Smooth muscle cell (in vitro differentiated cells): ENCODE results near the gene KRT3. TPM values are rescaled to one million over a fixed set of nuclear protein-coding genes. Genes with fewer than 3 reads are reported as not detected.

Source experiments
- DNase-seq: peaks from one replicate; lab custom pipeline; 2025; ENCODE audit not compliant: unreplicated experiment; lab: John Stamatoyannopoulos, UW
- H2AFZ ChIP-seq: fragments of 200-600 bp; sonication (generic); 2 replicates; pipeline ENCODE4 v1.6.0; 2016; ENCODE audit warnings: antibody characterized with exemption, low read depth, mild to moderate bottlenecking
- H3F3A ChIP-seq: fragments of 200-600 bp; sonication (generic); 2 replicates; pipeline ENCODE4 v1.6.0; 2017; ENCODE audit warnings: antibody characterized with exemption, low read depth
- H3K27ac ChIP-seq: fragments of 200-600 bp; sonication (generic); 2 replicates; pipeline ENCODE4 v1.5.1; 2016; ENCODE audit warnings: low read depth, mild to moderate bottlenecking
- H3K27me3 ChIP-seq: fragments of 200-600 bp; sonication (generic); 2 replicates; pipeline ENCODE4 v1.6.1; 2016; ENCODE audit warnings: low read depth, mild to moderate bottlenecking
- H3K36me3 ChIP-seq: fragments of 200-600 bp; sonication (generic); 2 replicates; pipeline ENCODE4 v1.5.1; 2016; ENCODE audit warnings: low read depth
- H3K4me1 ChIP-seq: fragments of 200-600 bp; sonication (generic); 2 replicates; pipeline ENCODE4 v1.5.1; 2016; ENCODE audit warnings: low read depth
- H3K4me2 ChIP-seq: fragments of 200-600 bp; sonication (generic); 2 replicates; pipeline ENCODE4 v1.6.0; 2016; ENCODE audit warnings: mild to moderate bottlenecking
- H3K4me3 ChIP-seq: fragments of 200-600 bp; sonication (generic); 2 replicates; pipeline ENCODE4 v1.5.1; 2016; ENCODE audit warnings: mild to moderate bottlenecking
- H3K79me2 ChIP-seq: fragments of 200-600 bp; sonication (generic); 2 replicates; pipeline ENCODE4 v1.6.0; 2016; ENCODE audit warnings: low read depth, mild to moderate bottlenecking
- H3K9ac ChIP-seq: fragments of 200-600 bp; sonication (generic); 2 replicates; pipeline ENCODE4 v1.6.0; 2016; ENCODE audit warnings: low read depth
- H3K9me3 ChIP-seq: fragments of 200-600 bp; sonication (generic); replicated peaks from 2 replicates; pipeline ENCODE4 v1.5.1; 2016; ENCODE audit warnings: low read depth
- H4K20me1 ChIP-seq: fragments of 200-600 bp; sonication (generic); 2 replicates; pipeline ENCODE4 v1.6.0; 2016; ENCODE audit warnings: low read depth
- WGBS: methylation state at CpG from one replicate; pipeline ENCODE4 v1.1.7; 2016; ENCODE audit warnings: low lambda C conversion rate; 5-methylcytosine and 5-hydroxymethylcytosine counted together
- polyA plus RNA-seq: library from polyadenylated mRNA; unstranded; fragments of >200 nt; fragmentation: Nextera tagmentation; extraction: Ambion mirVana; gene quantifications from 2 replicates; pipeline ENCODE4 v1.2.1, GENCODE V29; 2016
- total RNA-seq: library from RNA; depleted of rRNA; stranded (reverse); fragments of >200 nt; gene quantifications from 2 replicates; pipeline ENCODE4 v1.2.3, GENCODE V29; 2014
- TF ChIP-seq, protein P1 (sequence below): fragments of 200-600 bp; sonication (generic); IDR thresholded peaks from 2 replicates; pipeline ENCODE4 v1.5.1; 2017; ENCODE audit warnings: borderline replicate concordance, mild to moderate bottlenecking, antibody characterized with exemption; ENCODE audit not compliant: insufficient read depth, poor library complexity, severe bottlenecking

Gene KRT3
- total and polyA plus RNA-seq, 2 experiments from 2014 or later, result not detected

GRCh38 chr12:52822771-52823510, 27.0 kb upstream of the KRT3 start:
- Histone ChIP-seq H3K27ac (no peak overlapping the region), H3K27me3 (no peaks in the 10 kb centered on the region), H3K36me3 (no peaks in the 10 kb centered on the region), H3K4me1 (peaks cover 29% of the 10 kb centered on the region), H2AFZ (no peak overlapping the region), H3K4me2 (no peak overlapping the region), H3F3A (peaks cover 4% of the 10 kb centered on the region), H3K9me3 (no peaks in the 10 kb centered on the region), H3K79me2 (no peaks in the 10 kb centered on the region), H3K4me3 (no peak overlapping the region), H4K20me1 (no peaks in the 10 kb centered on the region), H3K9ac (no peak overlapping the region)
- TF ChIP-seq, protein P1, sequence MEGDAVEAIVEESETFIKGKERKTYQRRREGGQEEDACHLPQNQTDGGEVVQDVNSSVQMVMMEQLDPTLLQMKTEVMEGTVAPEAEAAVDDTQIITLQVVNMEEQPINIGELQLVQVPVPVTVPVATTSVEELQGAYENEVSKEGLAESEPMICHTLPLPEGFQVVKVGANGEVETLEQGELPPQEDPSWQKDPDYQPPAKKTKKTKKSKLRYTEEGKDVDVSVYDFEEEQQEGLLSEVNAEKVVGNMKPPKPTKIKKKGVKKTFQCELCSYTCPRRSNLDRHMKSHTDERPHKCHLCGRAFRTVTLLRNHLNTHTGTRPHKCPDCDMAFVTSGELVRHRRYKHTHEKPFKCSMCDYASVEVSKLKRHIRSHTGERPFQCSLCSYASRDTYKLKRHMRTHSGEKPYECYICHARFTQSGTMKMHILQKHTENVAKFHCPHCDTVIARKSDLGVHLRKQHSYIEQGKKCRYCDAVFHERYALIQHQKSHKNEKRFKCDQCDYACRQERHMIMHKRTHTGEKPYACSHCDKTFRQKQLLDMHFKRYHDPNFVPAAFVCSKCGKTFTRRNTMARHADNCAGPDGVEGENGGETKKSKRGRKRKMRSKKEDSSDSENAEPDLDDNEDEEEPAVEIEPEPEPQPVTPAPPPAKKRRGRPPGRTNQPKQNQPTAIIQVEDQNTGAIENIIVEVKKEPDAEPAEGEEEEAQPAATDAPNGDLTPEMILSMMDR, result no peak
- no peak for DNase-seq
- WGBS, result 88% methylated on average over 16 of the region's 16 CpGs

GRCh38 chr12:52821826-52822660, 26.1 kb upstream of the KRT3 start:
- H3K79me2 ChIP-seq, result no peaks in the 10 kb centered on the region
- peaks cover 31% of the 10 kb centered on the region for H3K4me1 ChIP-seq
- H3K27ac ChIP-seq, result no peak overlapping the region
- no peak overlapping the region for H3K4me2 ChIP-seq
- H3K4me3 ChIP-seq, result no peak overlapping the region
- WGBS, result 96% methylated on average over 10 of the region's 10 CpGs
- peaks cover 7% of the 10 kb centered on the region for H3K27me3 ChIP-seq
- H3K9ac ChIP-seq, result no peak overlapping the region
- TF ChIP-seq, protein P1, result no peak
- H3F3A ChIP-seq, result no peaks in the 10 kb centered on the region
- H2AFZ ChIP-seq, result no peak overlapping the region
- no peaks in the 10 kb centered on the region for H3K9me3 ChIP-seq
- no peaks in the 10 kb centered on the region for H3K36me3 ChIP-seq
- no peak for DNase-seq
- no peaks in the 10 kb centered on the region for H4K20me1 ChIP-seq

DNA sequence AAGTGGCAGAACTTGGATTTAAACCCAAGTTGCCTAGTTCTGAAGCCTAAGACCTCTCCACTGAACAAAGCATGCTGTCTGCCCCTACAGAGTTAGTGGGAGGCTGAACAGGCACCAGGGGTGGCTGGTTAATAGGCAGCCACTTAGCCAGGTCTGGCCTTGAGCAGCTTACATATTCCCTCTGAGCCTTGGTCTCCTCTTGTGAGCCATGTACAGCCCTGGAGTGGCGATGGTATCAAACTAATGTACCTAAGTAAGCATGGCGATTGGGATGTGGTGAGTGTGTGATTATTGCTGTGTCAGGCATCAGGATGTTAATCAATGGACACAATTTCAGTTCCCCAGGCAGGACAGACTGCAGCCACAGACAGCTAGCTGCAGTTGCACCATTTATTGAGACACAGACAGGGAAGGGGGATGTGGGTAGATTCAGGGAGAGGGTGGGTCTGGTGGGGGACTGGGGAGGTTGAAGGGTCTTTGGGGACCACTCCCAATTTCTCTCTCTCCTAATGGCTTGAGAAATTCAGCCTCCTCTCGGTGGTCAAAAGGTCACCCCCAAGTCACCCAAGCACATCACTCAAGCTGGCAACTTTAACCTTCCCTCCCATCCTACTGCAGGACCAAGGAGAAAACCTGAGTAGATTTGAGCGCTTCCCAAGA, 25.3 kb upstream of the KRT3 start:
- Histone ChIP-seq H3K27me3 (peaks cover 9% of the 10 kb centered on the region), H3K36me3 (no peaks in the 10 kb centered on the region), H4K20me1 (no peaks in the 10 kb centered on the region), H3K4me1 (peaks cover 31% of the 10 kb centered on the region), H3K4me3 (no peak overlapping the region), H2AFZ (no peak overlapping the region), H3K4me2 (no peak overlapping the region), H3F3A (no peaks in the 10 kb centered on the region), H3K27ac (no peak overlapping the region), H3K9ac (no peak overlapping the region), H3K9me3 (no peaks in the 10 kb centered on the region), H3K79me2 (no peaks in the 10 kb centered on the region)
- TF ChIP-seq, protein P1, result no peak
- DNase-seq, result no peak
- WGBS, result 92% methylated on average over 4 of the region's 4 CpGs
